Heart left ventricle (tissue), 13 donors: ENCODE data around the gene RXFP4.

Source experiments
- POLR2A ChIP-seq, 2 donors: fragments of 450-650 bp; IDR thresholded peaks; one replicate each; pipeline ENCODE4 v1.6.1; 2017; ENCODE audit warnings: antibody characterized with exemption in 2 of 2, mild to moderate bottlenecking in 2 of 2, moderate library complexity in 2 of 2
- TF ChIP-seq, protein P1 (sequence below), 12 donors: fragments of 200-600 bp; sonication (generic) in 4 of 12; IDR thresholded peaks; one replicate each; pipeline versions ENCODE4 v1.5.0 to v1.8.0; 2018 to 2022; ENCODE audit warnings: antibody characterized with exemption in 12 of 12, mild to moderate bottlenecking in 5 of 12
- donor health status: ischemic (EF 13 %, LVEDD 7.1; RV severe dilation, severe dysfunction).
- donor health status: DM: no; HTN: yes; CAD: no.
- donor health status: DM: no; HTN: no; CAD: no.
- donor health status: ischemic (EF 25% LVEDD 6.9; RV normal size, moderate dysfunction).
- donor health status: ischemic (EF 25% LVEDD 5.7; RV mildly dilated, moderate dysfunction).
- donor health status: ischemic (EF 35%, LVEDD 5.7; RV mildly dilated, moderate dysfunction).
- donor health status: nonischemic (EF 11% LVEDD 7.7; RV severe dilation, severe dysfunction).
- donor health status: DM: yes; HTN: yes; CAD: no.
- donor health status: PGD.
- donor health status: ischemic (EF 29% LVEDD 5.4; RV normal size, mild dysfunction).
- donor health status: nonischemic (EF 23%, LVEDD 6.1; RV moderate dilation, normal function).

DNA sequence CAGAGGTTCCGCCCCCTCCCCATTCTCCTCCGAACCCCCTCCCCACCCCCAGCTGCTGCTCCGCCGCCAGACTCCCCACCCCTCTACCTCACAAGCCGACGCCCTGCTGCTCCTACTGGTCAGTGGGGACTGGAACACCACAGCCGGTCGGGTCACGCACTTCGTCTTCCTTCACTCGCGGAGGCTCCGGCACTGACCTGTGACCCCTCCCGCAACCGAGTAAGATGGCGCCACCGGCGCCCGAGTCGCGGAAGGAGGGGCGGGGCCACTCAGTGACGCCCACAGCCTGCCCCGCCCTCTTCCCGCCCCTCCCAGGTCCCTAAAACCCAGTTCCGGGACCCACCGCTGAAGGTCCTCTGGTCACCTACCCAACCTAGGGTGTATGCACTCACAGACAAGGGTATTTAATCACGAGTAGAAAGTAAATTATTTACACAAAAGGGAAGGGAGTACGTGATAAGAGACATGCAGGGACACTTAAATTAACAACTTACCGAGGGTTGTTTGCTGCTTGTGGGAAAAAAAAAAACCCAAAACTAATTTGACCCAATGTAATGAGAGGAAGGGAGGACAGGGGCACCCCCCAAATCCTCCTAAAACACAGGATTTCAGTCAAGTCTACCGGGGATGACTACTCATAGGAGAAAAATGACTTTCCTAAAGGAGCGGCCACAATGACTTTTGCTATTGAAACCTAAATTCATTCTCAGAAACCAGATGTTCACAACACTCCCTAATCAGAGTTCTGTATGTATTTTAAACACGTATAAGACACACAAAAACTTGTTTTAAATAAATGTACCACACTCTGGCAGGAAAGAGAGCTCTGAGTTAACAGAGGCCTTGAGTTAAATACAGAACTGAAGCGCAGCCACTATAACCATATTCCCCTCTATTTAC is 30.0 kb upstream of the RXFP4 start, which contains the start of gene RIT1:
- TF ChIP-seq, protein P1, sequence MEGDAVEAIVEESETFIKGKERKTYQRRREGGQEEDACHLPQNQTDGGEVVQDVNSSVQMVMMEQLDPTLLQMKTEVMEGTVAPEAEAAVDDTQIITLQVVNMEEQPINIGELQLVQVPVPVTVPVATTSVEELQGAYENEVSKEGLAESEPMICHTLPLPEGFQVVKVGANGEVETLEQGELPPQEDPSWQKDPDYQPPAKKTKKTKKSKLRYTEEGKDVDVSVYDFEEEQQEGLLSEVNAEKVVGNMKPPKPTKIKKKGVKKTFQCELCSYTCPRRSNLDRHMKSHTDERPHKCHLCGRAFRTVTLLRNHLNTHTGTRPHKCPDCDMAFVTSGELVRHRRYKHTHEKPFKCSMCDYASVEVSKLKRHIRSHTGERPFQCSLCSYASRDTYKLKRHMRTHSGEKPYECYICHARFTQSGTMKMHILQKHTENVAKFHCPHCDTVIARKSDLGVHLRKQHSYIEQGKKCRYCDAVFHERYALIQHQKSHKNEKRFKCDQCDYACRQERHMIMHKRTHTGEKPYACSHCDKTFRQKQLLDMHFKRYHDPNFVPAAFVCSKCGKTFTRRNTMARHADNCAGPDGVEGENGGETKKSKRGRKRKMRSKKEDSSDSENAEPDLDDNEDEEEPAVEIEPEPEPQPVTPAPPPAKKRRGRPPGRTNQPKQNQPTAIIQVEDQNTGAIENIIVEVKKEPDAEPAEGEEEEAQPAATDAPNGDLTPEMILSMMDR (IDR thresholded peaks at IDR 0.05), result peak in 2 of 12 donors; percentile 4 to 13
- peak in 1 of 2 donors; percentile 63 for TF ChIP-seq POLR2A (IDR thresholded peaks at IDR 0.05)
